HG02588 (cell line): ENCODE measurements around the gene CEACAM16.
"Not testable (repeated sequence)": the region's sequence is repeated elsewhere in the genome, so short reads cannot be mapped to it uniquely, and the experiment has no call there.

ENCODE experiments used
- ATAC-seq: cut with Tn5 transposase; IDR thresholded peaks from one replicate; pipeline ENCODE4 v1.9.1; 2021; ENCODE audit warnings: mild to moderate bottlenecking, moderate library complexity; ENCODE audit not compliant: unreplicated experiment

The CEACAM16 gene, protein sequence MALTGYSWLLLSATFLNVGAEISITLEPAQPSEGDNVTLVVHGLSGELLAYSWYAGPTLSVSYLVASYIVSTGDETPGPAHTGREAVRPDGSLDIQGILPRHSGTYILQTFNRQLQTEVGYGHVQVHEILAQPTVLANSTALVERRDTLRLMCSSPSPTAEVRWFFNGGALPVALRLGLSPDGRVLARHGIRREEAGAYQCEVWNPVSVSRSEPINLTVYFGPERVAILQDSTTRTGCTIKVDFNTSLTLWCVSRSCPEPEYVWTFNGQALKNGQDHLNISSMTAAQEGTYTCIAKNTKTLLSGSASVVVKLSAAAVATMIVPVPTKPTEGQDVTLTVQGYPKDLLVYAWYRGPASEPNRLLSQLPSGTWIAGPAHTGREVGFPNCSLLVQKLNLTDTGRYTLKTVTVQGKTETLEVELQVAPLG

GRCh38 chr19:44698492-44699201 is at the start of gene CEACAM16:
CEACAM16 (plus strand) TSS chr19:44699151; CDS start chr19:44701457, 2,306 bp downstream.
- ATAC-seq: no peak

- no peak for ATAC-seq
These were observed 49.3 kb upstream of the CEACAM16 start for GRCh38 chr19:44649578-44650145.

GRCh38 chr19:44653343-44653742 is 45.6 kb upstream of the CEACAM16 start:
- ATAC-seq: no peak

- ATAC-seq: peak; percentile 73
These were observed 44.8 kb upstream of the CEACAM16 start for GRCh38 chr19:44653977-44654774.

DNA sequence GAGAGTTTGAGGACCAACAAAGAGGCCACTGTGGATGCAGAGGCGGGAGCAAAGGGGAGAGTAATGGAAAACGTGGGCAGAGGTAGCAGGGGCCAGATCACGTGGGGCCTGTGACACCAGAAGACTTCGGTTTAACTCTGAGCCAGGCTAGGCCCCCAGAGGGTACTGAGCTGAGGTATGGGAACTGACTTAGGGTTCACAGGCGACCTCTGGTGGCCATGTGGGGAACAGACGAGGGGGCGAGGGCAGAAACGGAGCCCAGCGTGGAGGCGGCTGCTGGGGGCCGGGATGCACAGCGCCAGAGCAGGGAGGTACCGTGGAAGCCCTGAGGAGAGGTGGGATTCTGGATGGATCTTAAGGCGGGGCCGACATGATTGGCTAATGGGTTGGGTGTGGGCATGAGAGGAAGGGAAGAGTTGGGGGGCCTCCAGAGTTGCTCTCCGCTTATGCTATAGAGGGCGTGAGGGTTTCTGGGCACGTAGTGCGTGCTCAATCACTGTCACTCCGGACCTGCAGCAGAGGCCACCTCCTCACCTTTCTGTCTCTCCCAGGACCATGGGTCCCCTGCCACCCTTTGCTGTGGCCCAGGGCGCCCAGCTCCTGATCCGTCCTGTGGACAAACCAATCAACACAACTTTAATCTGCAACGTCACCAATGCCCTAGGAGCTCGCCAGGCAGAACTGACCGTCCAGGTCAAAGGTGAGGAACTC is 41.6 kb upstream of the CEACAM16 start:
- no peak for ATAC-seq

DNA sequence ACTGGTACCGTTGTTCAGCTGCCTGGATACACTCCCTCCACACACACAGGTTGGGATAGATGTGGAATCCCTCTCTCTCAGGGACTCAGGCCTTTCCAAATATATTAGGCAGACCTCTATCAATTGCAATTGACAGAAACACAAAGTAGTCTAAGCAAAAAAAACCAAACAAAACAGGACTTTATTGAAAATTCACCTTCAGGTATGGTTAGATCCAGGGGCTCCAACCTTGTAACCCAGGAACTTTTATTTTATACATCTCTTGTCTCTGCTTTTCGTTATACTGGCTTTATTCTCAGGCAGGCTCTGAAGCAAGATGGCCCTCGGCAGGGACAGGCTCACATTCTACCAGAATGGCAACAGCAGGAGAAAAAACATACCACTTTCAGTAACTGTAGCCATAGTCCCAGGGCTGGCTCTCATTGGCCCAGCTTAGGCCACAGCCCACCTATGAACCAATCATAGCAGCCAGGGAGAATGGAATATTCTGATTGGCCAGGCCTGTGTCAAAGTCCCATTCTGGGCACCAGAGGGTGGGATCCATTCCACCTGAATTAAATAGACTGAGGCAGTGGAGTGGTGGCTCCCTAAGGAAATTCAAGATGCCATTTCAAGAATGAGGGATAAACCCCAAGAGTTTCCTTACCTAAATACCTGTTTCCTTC is 40.8 kb upstream of the CEACAM16 start:
- no peak for ATAC-seq

DNA sequence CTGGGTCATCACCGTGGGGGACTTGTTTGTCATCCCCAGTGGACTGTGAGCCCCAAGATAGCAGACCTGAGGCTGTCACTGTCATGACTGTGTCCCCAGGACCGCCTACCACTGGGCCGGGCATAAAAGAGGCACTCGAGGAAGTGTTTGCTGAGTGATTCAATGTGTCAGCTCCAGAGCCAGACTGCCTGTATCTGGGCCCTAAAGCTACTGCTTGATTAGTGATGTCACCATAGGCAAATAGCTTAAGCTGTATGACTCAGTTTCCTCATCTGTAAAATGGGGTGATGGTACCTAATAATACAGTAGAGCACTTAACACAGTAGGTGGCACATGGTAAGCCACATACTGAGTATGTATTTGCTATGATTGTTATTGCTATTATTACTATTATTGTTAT is 38.9 kb upstream of the CEACAM16 start:
- ATAC-seq: no peak

GRCh38 chr19:44661205-44661604 is 37.7 kb upstream of the CEACAM16 start:
- ATAC-seq: no peak

DNA sequence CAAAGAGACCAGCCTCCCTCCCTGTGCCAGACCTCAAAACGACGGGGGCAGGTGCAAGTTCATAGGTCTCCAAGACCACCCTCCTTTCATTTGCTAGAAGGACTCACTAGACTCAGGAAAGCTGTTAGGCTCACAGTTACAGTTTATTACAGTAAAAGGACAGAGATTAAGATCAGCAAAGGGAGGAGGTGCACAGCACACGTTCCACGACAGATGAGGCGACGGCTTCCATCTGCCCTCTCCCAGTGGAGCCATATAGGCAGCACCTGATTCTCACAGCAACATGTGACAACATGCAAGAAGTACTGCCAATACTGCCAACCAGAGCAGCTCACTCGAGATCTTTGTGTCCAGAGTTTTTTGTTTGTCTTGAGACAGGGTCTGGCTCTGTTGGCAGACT is 37.0 kb upstream of the CEACAM16 start:
- ATAC-seq: no peak

GRCh38 chr19:44662691-44663385 is 36.1 kb upstream of the CEACAM16 start:
- no peak for ATAC-seq

DNA sequence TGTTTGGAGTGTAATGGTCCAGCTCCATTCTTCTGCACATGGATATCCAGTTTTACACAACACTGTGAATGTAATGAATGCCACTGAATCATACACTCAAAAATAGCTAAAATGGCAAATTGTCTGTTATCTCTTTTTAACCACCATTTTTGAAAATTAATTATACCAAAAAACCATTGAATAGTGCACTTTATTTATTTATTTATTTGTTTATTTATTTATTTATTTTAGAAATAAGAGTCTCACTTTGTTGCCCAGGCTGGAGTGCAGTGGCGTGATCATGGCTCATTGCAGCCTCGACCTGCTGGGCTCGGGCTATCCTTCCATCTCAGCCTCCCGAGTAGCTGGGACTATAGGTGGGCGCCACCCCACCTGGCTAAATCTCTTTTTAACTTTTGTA is 35.0 kb upstream of the CEACAM16 start:
- no peak for ATAC-seq

GRCh38 chr19:44664976-44665375 is 34.0 kb upstream of the CEACAM16 start:
- ATAC-seq: no peak

- ATAC-seq: no peak
These were observed 31.9 kb upstream of the CEACAM16 start for GRCh38 chr19:44666852-44667556.

- no peak for ATAC-seq
These were observed 29.8 kb upstream of the CEACAM16 start for GRCh38 chr19:44668985-44669764.

DNA sequence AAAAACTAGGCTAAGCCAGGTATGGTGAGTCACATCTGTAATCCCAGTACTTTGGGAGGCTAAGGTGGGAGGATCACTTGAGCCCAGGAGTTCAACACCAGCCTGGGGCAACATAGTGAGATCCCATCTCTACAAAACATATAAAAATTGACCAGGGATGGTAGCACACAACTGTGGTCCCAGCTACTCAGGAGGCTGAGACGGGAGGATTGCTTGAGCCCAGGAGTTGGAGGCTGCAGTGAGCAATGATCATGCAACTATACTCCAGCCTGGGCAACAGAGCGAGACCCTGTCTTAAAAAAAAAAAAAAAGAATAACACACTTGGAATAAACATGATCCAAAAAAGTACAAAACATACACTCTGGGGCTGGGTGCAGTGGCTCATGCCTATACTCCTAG is 28.9 kb upstream of the CEACAM16 start:
- not testable (repeated sequence) for ATAC-seq

- ATAC-seq: no peak
These were observed 27.6 kb upstream of the CEACAM16 start, which contains the start of gene CEACAM19 for GRCh38 chr19:44671400-44671799. CEACAM19 (plus strand) TSS chr19:44671482; CDS start chr19:44671932, 450 bp downstream.

GRCh38 chr19:44672226-44672625 is 26.7 kb upstream of the CEACAM16 start:
- no peak for ATAC-seq

- no peak for ATAC-seq
These were observed 25.4 kb upstream of the CEACAM16 start for GRCh38 chr19:44673510-44673909.
